HG02938 (cell line): ENCODE results near the gene PLXNA3.

Source experiments
- ATAC-seq: cut with Tn5 transposase; IDR thresholded peaks from one replicate; pipeline ENCODE4 v1.9.1; 2021; ENCODE audit warnings: mild to moderate bottlenecking, moderate library complexity; ENCODE audit not compliant: unreplicated experiment

PLXNA3 gene

GRCh38 chrX:154434394-154435168, 23.5 kb upstream of the PLXNA3 start:
- no peak for ATAC-seq

- no peak for ATAC-seq
Measured at GRCh38 chrX:154435171-154435733, 22.8 kb upstream of the PLXNA3 start.

GRCh38 chrX:154436374-154436982, 21.6 kb upstream of the PLXNA3 start:
- ATAC-seq: no peak

- ATAC-seq: no peak
Measured at GRCh38 chrX:154436983-154437752, 20.9 kb upstream of the PLXNA3 start, which contains the start of gene GDI1. TSS of gene GDI1 (plus strand) at chrX:154437154. CDS start at chrX:154437255, 101 bp downstream.

GRCh38 chrX:154437971-154438893, 19.8 kb upstream of the PLXNA3 start:
- ATAC-seq: no peak

GRCh38 chrX:154439841-154440240, 18.2 kb upstream of the PLXNA3 start:
- no peak for ATAC-seq

- ATAC-seq: no peak
Measured at GRCh38 chrX:154440623-154441357, 17.3 kb upstream of the PLXNA3 start.

GRCh38 chrX:154441564-154441963, 16.5 kb upstream of the PLXNA3 start:
- no peak for ATAC-seq

- no peak for ATAC-seq
Measured at GRCh38 chrX:154441984-154442707, 15.9 kb upstream of the PLXNA3 start.

- ATAC-seq: no peak
Measured at GRCh38 chrX:154443479-154443910, 14.6 kb upstream of the PLXNA3 start.

- peak; percentile 65 for ATAC-seq
Measured at GRCh38 chrX:154443992-154444754, 13.9 kb upstream of the PLXNA3 start, which contains the start of gene FAM50A. TSS of gene FAM50A (plus strand) at chrX:154444141. CDS start at chrX:154444236, 95 bp downstream.

GRCh38 chrX:154444755-154445246, 13.3 kb upstream of the PLXNA3 start:
- ATAC-seq: no peak

- no peak for ATAC-seq
Measured at GRCh38 chrX:154445776-154446175, 12.3 kb upstream of the PLXNA3 start.

GRCh38 chrX:154446430-154446829, 11.7 kb upstream of the PLXNA3 start:
- no peak for ATAC-seq

GRCh38 chrX:154448484-154448883, 9.6 kb upstream of the PLXNA3 start:
- ATAC-seq: no peak

- no peak for ATAC-seq
Measured at GRCh38 chrX:154449618-154450017, 8.5 kb upstream of the PLXNA3 start.

- no peak for ATAC-seq
Measured at GRCh38 chrX:154450312-154450711, 7.8 kb upstream of the PLXNA3 start.

- no peak for ATAC-seq
Measured at GRCh38 chrX:154452823-154453222, 5.3 kb upstream of the PLXNA3 start.
